ENCODE results near the gene RUSF1.
A peak's percentile ranks its signal among the peaks of the same experiment; 100 is the strongest.

The RUSF1 gene

GRCh38 chr16:31464348-31464769, 43.8 kb downstream of the RUSF1 start:
- no peak for TF ChIP-seq CTCF (conservative IDR thresholded peaks at IDR 0.05)
- H3K27ac ChIP-seq, result no peak overlapping the region

GRCh38 chr16:31461921-31462804, 46.0 kb downstream of the RUSF1 start:
- no peak overlapping the region for H3K27ac ChIP-seq

GRCh38 chr16:31461201-31461920, 46.8 kb downstream of the RUSF1 start:
- H3K27ac ChIP-seq, result no peak overlapping the region
- no peak for TF ChIP-seq CTCF (conservative IDR thresholded peaks at IDR 0.05)

More at GRCh38 chr16:31461921-31462804, 46.0 kb downstream of the RUSF1 start:
- no peak for TF ChIP-seq CTCF (conservative IDR thresholded peaks at IDR 0.05)

GRCh38 chr16:31460582-31461002, 47.6 kb downstream of the RUSF1 start:
- peak overlapping the region; percentile 89 for H3K27ac ChIP-seq

GRCh38 chr16:31459687-31460581, 48.3 kb downstream of the RUSF1 start:
- peak overlapping the region; percentile 89 for H3K27ac ChIP-seq
- no peak for TF ChIP-seq CTCF (conservative IDR thresholded peaks at IDR 0.05)

More at GRCh38 chr16:31460582-31461002, 47.6 kb downstream of the RUSF1 start:
- TF ChIP-seq CTCF (conservative IDR thresholded peaks at IDR 0.05), result peak; percentile 40; the same call in 1 of the 2 replicates

GRCh38 chr16:31458844-31459686, 49.1 kb downstream of the RUSF1 start, which contains the start of gene ARMC5:
ARMC5 (plus strand) TSS chr16:31459501; CDS start chr16:31459525, 24 bp downstream.
- peak within 1 kb of the TSS; percentile 89 for H3K27ac ChIP-seq
- TF ChIP-seq CTCF (conservative IDR thresholded peaks at IDR 0.05), result no peak

Data from VCaP (cell line).